HL-60 (cell line): ENCODE data around the gene SCAMP3.

ENCODE experiments used
- DNase-seq, 2 experiments: peaks; one replicate each; pipeline ENCODE4 v3.0.0-alpha.2; 2010 to 2020; ENCODE audit warnings: low read depth in 1 of 2, low spot score in 1 of 2
- H3K27ac ChIP-seq: fragments of 250-450 bp; sonication (Bioruptor Pico); replicated peaks from 2 replicates; pipeline ENCODE4 v1.5.1; 2020; ENCODE audit warnings: mild to moderate bottlenecking, moderate library complexity
- H3K27me3 ChIP-seq: fragments of 250-450 bp; sonication (Bioruptor Pico); 2 replicates; pipeline ENCODE4 v1.5.1; 2021; ENCODE audit warnings: mild to moderate bottlenecking, moderate library complexity; ENCODE audit not compliant: insufficient read depth, poor library complexity, severe bottlenecking
- H3K4me3 ChIP-seq: replicated peaks from 2 replicates; pipeline ENCODE4 v1.5.1; 2011; ENCODE audit warnings: mild to moderate bottlenecking, control low read depth, low read length; ENCODE audit not compliant: insufficient read depth
- GABPA ChIP-seq: IDR thresholded peaks from 2 replicates; pipeline ENCODE4 v1.6.1; 2012; ENCODE audit warnings: low read depth
- POLR2AphosphoS5 ChIP-seq: IDR thresholded peaks from 2 replicates; pipeline ENCODE4 v1.6.1; 2012; ENCODE audit warnings: low read depth
- SPI1 ChIP-seq: IDR thresholded peaks from 2 replicates; pipeline ENCODE4 v1.6.1; 2012; ENCODE audit warnings: low read depth, mild to moderate bottlenecking, borderline replicate concordance
- TF ChIP-seq, protein P1 (sequence below): IDR thresholded peaks from 2 replicates; pipeline ENCODE4 v1.6.1; 2012; ENCODE audit warnings: low read depth; ENCODE audit not compliant: insufficient replicate concordance
- TF ChIP-seq, protein P2 (sequence below): IDR thresholded peaks from one replicate; pipeline ENCODE4 v1.5.1; 2011; ENCODE audit warnings: low read length, control low read depth, inconsistent platforms; ENCODE audit not compliant: insufficient read depth

Gene SCAMP3

DNA sequence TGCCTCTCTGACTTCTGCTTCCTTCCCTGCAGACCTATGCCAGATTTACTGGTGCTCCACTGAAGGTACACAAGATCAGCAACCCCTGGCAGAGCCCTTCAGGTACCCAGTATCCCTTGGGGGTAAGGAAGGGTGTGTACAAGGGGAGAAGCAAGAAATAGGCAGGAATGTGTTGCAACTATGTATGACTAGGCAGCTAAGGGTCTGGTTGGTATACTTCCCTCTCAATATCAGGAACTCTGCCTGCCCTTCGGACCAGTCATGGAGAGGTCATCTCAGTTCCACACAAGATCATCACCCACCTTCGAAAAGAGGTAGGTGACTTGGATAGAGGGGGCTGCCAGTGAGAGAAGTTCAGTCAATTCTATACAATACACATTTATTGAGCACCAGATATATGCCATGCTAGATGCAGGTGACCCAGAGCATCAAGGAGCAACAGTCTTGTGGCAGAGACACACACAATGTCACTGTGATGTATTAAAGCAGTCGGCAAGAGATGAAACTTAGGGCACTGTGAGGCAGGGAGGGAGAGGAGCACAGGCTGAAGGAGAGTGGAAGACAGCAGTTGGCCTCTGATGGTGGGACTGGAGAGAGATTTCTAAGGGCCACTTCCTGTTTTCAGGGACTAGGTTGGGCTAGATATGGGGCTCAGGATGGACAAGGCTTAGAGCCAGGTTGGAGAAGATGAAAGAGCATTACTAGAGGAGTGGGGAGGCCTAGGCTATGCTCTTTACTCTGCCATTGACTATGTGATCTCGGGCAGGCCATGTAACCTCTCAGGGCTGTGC lies 51.7 kb downstream of the SCAMP3 start:
- TF ChIP-seq SPI1 = peak; percentile 63
- TF ChIP-seq, protein P1, sequence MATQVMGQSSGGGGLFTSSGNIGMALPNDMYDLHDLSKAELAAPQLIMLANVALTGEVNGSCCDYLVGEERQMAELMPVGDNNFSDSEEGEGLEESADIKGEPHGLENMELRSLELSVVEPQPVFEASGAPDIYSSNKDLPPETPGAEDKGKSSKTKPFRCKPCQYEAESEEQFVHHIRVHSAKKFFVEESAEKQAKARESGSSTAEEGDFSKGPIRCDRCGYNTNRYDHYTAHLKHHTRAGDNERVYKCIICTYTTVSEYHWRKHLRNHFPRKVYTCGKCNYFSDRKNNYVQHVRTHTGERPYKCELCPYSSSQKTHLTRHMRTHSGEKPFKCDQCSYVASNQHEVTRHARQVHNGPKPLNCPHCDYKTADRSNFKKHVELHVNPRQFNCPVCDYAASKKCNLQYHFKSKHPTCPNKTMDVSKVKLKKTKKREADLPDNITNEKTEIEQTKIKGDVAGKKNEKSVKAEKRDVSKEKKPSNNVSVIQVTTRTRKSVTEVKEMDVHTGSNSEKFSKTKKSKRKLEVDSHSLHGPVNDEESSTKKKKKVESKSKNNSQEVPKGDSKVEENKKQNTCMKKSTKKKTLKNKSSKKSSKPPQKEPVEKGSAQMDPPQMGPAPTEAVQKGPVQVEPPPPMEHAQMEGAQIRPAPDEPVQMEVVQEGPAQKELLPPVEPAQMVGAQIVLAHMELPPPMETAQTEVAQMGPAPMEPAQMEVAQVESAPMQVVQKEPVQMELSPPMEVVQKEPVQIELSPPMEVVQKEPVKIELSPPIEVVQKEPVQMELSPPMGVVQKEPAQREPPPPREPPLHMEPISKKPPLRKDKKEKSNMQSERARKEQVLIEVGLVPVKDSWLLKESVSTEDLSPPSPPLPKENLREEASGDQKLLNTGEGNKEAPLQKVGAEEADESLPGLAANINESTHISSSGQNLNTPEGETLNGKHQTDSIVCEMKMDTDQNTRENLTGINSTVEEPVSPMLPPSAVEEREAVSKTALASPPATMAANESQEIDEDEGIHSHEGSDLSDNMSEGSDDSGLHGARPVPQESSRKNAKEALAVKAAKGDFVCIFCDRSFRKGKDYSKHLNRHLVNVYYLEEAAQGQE = no peak
- no peak overlapping the region; the same call in 1 of the 2 replicates for H3K4me3 ChIP-seq
- H3K27me3 ChIP-seq = no peaks in the 10 kb centered on the region
- peak overlapping the region; percentile 99 for H3K27ac ChIP-seq
- DNase-seq = peak; percentile 68 to 73

DNA sequence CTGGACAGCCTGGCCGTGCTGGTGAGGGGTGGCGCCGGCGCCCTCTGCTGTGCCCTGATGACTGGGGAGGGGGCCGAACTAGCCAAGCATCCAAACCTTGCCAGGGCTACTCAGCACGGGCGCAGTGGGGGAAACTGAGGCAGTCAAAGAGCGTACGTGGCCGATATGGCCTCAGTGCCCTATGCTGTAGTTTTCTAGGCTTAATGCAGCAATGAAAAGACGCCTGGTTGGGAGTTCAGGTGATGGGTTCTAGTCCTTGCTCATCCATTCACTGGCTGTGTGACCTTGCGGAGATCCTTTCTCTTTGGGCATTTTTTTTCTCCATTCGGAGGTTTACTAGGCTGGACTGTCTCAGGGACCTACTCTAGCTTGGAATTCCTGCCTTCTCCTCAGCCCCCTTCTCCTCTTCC lies 52.8 kb downstream of the SCAMP3 start:
- TF ChIP-seq, protein P1 = peak; percentile 7
- TF ChIP-seq, protein P2, sequence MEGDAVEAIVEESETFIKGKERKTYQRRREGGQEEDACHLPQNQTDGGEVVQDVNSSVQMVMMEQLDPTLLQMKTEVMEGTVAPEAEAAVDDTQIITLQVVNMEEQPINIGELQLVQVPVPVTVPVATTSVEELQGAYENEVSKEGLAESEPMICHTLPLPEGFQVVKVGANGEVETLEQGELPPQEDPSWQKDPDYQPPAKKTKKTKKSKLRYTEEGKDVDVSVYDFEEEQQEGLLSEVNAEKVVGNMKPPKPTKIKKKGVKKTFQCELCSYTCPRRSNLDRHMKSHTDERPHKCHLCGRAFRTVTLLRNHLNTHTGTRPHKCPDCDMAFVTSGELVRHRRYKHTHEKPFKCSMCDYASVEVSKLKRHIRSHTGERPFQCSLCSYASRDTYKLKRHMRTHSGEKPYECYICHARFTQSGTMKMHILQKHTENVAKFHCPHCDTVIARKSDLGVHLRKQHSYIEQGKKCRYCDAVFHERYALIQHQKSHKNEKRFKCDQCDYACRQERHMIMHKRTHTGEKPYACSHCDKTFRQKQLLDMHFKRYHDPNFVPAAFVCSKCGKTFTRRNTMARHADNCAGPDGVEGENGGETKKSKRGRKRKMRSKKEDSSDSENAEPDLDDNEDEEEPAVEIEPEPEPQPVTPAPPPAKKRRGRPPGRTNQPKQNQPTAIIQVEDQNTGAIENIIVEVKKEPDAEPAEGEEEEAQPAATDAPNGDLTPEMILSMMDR = no peak
- DNase-seq = no peak
- Histone ChIP-seq H3K27me3 (no peaks in the 10 kb centered on the region), H3K4me3 (peak overlapping the region; percentile 99), H3K27ac (peak overlapping the region; percentile 99)

DNA sequence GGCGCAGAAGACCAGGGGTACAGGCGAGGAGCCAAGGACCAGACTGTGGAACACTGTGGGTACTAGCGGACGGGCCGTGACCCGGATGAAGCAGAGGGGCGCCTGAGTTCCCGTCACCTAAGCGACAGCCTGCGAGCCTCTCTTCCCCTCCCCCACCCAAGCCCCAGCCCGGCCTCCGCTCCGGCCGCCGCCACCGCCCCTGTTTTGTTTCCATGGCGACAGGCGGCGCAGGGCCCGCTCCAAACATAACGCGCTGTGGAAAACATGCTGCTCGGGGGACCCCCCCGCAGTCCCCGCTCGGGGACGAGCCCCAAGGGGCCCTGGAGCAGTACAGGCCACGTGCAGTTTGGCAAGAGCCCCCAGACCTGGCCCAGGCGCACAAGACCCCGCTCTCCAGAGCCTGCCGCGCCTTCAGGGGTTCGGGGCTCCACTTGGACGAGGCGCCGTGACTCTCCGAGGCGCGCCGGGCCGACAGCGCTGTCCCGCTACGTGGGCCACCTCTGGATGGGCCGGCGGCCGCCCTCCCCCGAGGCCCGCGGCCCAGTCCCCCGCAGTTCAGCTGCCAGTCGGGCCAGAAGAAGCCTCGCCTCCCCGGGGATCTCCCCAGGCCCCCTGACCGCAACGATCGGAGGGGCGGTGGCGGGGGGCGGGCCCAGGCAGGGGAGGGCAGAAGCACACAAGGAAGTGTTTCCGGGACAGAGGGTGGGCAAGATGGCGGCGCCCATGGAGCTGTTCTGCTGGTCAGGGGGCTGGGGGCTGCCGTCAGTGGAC lies 53.4 kb downstream of the SCAMP3 start, which contains the start of gene MTX1:
Gene MTX1 (plus strand): TSS at position 155 of the 771 bp plus-strand sequence. CDS start 110 bp downstream, at position 265.
- Histone ChIP-seq H3K27ac (peak within 1 kb of the TSS; percentile 99), H3K27me3 (no peaks in the 10 kb centered on the region), H3K4me3 (peak within 1 kb of the TSS; percentile 99)
- peak; percentile 76 to 82 for DNase-seq
- TF ChIP-seq, protein P2 = no peak
- TF ChIP-seq POLR2AphosphoS5 (peak; percentile 75; the same call in 1 of the 2 replicates), GABPA (peak; percentile 70), SPI1 (no peak)
- TF ChIP-seq, protein P1 = peak; percentile 27
